ENCODE data around the gene RPGR. TPM values are rescaled to one million over a fixed set of nuclear protein-coding genes. Genes with fewer than 3 reads are reported as not detected.

Gene RPGR
- total RNA-seq, 1 experiment from 2014 or later = 10.4 TPM

GRCh38 chrX:38249965-38250364, 77.3 kb downstream of the RPGR start:
- POLR2A ChIA-PET = no interaction called here
- no peak for ATAC-seq
- Histone ChIP-seq H3K9me2 (ENCODE audit: insufficient read depth) (no peaks in the 10 kb centered on the region), H3K27ac (ENCODE audit: low read depth, low read length) (no peak overlapping the region), H3K36me3 (ENCODE audit: control insufficient read depth in 1 of 2, insufficient read depth in 2 of 2, low read length in 2 of 2) (no peaks in the 10 kb centered on the region), H3K79me2 (ENCODE audit: insufficient read depth, low read length) (no peaks in the 10 kb centered on the region), H2AFZ (ENCODE audit: low read depth, low read length, poor library complexity, severe bottlenecking) (no peak overlapping the region), H3K4me1 (ENCODE audit: control insufficient read depth in 1 of 2, insufficient read depth in 2 of 2, low read length in 2 of 2) (no peaks in the 10 kb centered on the region), H4K20me1 (ENCODE audit: insufficient read depth) (no peaks in the 10 kb centered on the region), H3K9me3 (ENCODE audit: control insufficient read depth in 1 of 2, insufficient read depth in 1 of 2, low read depth in 1 of 2, low read length in 2 of 2) (no peaks in the 10 kb centered on the region), H3K27me3 (ENCODE audit: insufficient read depth, low read length) (no peaks in the 10 kb centered on the region), H3K9ac (ENCODE audit: low read length) (no peak overlapping the region), H3K4me3 (replicated peaks in 1 of 2; ENCODE audit: low read depth in 1 of 2, low read length in 2 of 2) (no peak overlapping the region), H3K4me2 (ENCODE audit: low read length) (no peak overlapping the region)
- TF ChIP-seq TCF7L2 (IDR thresholded peaks at IDR 0.05; ENCODE audit: borderline replicate concordance, extremely low read depth, insufficient read depth, insufficient read length) = no peak
- TF ChIP-seq CEBPB (IDR thresholded peaks at IDR 0.05; ENCODE audit: low read depth) = no peak
- no peak for TF ChIP-seq POLR2A (IDR thresholded peaks at IDR 0.05; ENCODE audit: borderline replicate concordance, extremely low read depth, insufficient read depth, insufficient read length)
- no peak for TF ChIP-seq SRF (IDR thresholded peaks at IDR 0.05; ENCODE audit: low read depth)
- TF ChIP-seq EZH2 (IDR thresholded peaks at IDR 0.05) = no peak
- no peak for DNase-seq (ENCODE audit: low read depth, low spot score)
- RAD21 ChIA-PET (ENCODE audit: low non-redundant PET in 1 of 2, low total read pairs in 2 of 2, uncharacterized antibody in 2 of 2, unreplicated experiment in 2 of 2) = no interaction called here
- BruUV-seq (replicated peaks) = no TSS peak
- intact Hi-C loops (cut with micrococcal nuclease) = no loop called here
- CTCF ChIA-PET = interaction anchor here (1.5 kb wide), 1 partner anchor 10 kb away, joined by 4 read pairs; no protein-coding TSS in a partner anchor

DNA sequence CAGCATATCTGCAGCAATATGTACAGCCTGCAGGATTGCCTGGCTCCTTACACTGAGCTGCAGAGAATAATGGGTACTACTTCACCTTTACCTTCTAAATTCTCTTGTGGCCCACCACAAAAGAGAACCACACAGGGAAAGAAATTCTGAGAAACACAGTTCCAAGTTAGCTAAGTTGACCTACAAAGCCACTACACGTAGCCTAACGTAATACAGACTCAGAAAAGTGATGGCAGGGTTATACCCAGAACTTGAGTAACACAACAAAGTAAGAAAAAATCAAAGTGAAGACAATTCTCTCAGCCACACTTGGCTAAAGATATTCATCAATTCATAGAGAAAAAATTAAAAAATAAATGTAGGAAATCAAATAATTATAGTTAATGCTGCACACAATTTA, 80.3 kb downstream of the RPGR start:
- no peaks in the 10 kb centered on the region for H3K36me3 ChIP-seq (ENCODE audit: control insufficient read depth in 1 of 2, insufficient read depth in 2 of 2, low read length in 2 of 2)
- ATAC-seq (no peak), DNase-seq (ENCODE audit: low read depth, low spot score) (no peak)
- intact Hi-C loops (cut with micrococcal nuclease) = no loop called here
- H3K4me2 ChIP-seq (ENCODE audit: low read length) = no peak overlapping the region
- POLR2A ChIA-PET = no interaction called here
- H3K9me2 ChIP-seq (ENCODE audit: insufficient read depth) = no peaks in the 10 kb centered on the region
- BruUV-seq (replicated peaks) = no TSS peak
- no peak overlapping the region for H2AFZ ChIP-seq (ENCODE audit: low read depth, low read length, poor library complexity, severe bottlenecking)
- H3K4me1 ChIP-seq (ENCODE audit: control insufficient read depth in 1 of 2, insufficient read depth in 2 of 2, low read length in 2 of 2) = no peaks in the 10 kb centered on the region
- H4K20me1 ChIP-seq (ENCODE audit: insufficient read depth) = no peaks in the 10 kb centered on the region
- H3K27ac ChIP-seq (ENCODE audit: low read depth, low read length) = no peak overlapping the region
- no peaks in the 10 kb centered on the region for H3K9me3 ChIP-seq (ENCODE audit: control insufficient read depth in 1 of 2, insufficient read depth in 1 of 2, low read depth in 1 of 2, low read length in 2 of 2)
- CTCF ChIA-PET = no interaction called here
- no peak overlapping the region for H3K4me3 ChIP-seq (replicated peaks in 1 of 2; ENCODE audit: low read depth in 1 of 2, low read length in 2 of 2)
- H3K79me2 ChIP-seq (ENCODE audit: insufficient read depth, low read length) = no peaks in the 10 kb centered on the region
- no peaks in the 10 kb centered on the region for H3K27me3 ChIP-seq (ENCODE audit: insufficient read depth, low read length)
- no peak overlapping the region for H3K9ac ChIP-seq (ENCODE audit: low read length)
- RAD21 ChIA-PET (ENCODE audit: low non-redundant PET in 1 of 2, low total read pairs in 2 of 2, uncharacterized antibody in 2 of 2, unreplicated experiment in 2 of 2) = no interaction called here
- TF ChIP-seq ZFX (IDR thresholded peaks at IDR 0.05) (no peak), RAD21 (IDR thresholded peaks at IDR 0.05; ENCODE audit: low read depth) (no peak), REST (IDR thresholded peaks at IDR 0.05; ENCODE audit: low read depth) (no peak), EZH2phosphoT487 (IDR thresholded peaks at IDR 0.05; ENCODE audit: borderline replicate concordance) (no peak), EZH2 (IDR thresholded peaks at IDR 0.05) (no peak), FOSL1 (IDR thresholded peaks at IDR 0.05; ENCODE audit: low read depth) (no peak), YY1 (IDR thresholded peaks at IDR 0.05; ENCODE audit: extremely low read depth, insufficient replicate concordance, low read depth, low read length) (no peak), POLR2A (IDR thresholded peaks at IDR 0.05; ENCODE audit: borderline replicate concordance, extremely low read depth, insufficient read depth, insufficient read length) (no peak), CEBPB (IDR thresholded peaks at IDR 0.05; ENCODE audit: low read depth) (no peak)
- TF ChIP-seq, protein P1, sequence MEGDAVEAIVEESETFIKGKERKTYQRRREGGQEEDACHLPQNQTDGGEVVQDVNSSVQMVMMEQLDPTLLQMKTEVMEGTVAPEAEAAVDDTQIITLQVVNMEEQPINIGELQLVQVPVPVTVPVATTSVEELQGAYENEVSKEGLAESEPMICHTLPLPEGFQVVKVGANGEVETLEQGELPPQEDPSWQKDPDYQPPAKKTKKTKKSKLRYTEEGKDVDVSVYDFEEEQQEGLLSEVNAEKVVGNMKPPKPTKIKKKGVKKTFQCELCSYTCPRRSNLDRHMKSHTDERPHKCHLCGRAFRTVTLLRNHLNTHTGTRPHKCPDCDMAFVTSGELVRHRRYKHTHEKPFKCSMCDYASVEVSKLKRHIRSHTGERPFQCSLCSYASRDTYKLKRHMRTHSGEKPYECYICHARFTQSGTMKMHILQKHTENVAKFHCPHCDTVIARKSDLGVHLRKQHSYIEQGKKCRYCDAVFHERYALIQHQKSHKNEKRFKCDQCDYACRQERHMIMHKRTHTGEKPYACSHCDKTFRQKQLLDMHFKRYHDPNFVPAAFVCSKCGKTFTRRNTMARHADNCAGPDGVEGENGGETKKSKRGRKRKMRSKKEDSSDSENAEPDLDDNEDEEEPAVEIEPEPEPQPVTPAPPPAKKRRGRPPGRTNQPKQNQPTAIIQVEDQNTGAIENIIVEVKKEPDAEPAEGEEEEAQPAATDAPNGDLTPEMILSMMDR (IDR thresholded peaks at IDR 0.05 in 2 of 3, conservative IDR thresholded peaks at IDR 0.05 in 1 of 3; ENCODE audit: borderline replicate concordance in 1 of 3, insufficient read depth in 1 of 3, low read depth in 2 of 3, low read length in 2 of 3) = no peak
- TF ChIP-seq, protein P2, sequence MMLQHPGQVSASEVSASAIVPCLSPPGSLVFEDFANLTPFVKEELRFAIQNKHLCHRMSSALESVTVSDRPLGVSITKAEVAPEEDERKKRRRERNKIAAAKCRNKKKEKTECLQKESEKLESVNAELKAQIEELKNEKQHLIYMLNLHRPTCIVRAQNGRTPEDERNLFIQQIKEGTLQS (IDR thresholded peaks at IDR 0.05) = no peak
